Mucosa of descending colon (tissue), 3 donors: ENCODE results near the gene BCL2. TPM values are rescaled to one million over a fixed set of nuclear protein-coding genes. Genes with fewer than 3 reads are reported as not detected.
A peak's percentile ranks its signal among the peaks of the same experiment; 100 is the strongest.

Experiments used
- ATAC-seq: fragments of 200-7000 bp; cut with Tn5 transposase; one replicate; pipeline ENCODE4 v1.9.1; 2020; ENCODE audit warnings: mild to moderate bottlenecking, moderate library complexity
- DNase-seq, 3 donors: peaks; one replicate each; pipeline ENCODE4 v3.0.0-alpha.2; 2020
- H3K36me3 ChIP-seq: fragments of 200-600 bp; one replicate; pipeline ENCODE4 v1.8.0; 2021; ENCODE audit warnings: low read depth, mild to moderate bottlenecking
- H3K4me1 ChIP-seq: fragments of 200-600 bp; one replicate; pipeline ENCODE4 v1.8.0; 2021; ENCODE audit warnings: low read depth, mild to moderate bottlenecking
- H3K4me3 ChIP-seq: fragments of 200-600 bp; one replicate; pipeline ENCODE4 v1.8.0; 2021; ENCODE audit warnings: mild to moderate bottlenecking
- H3K9me3 ChIP-seq: fragments of 200-600 bp; one replicate; pipeline ENCODE4 v1.8.0; 2021; ENCODE audit warnings: mild to moderate bottlenecking
- intact Hi-C, 2 donors: fragments of 100-400 bp; cut with DNase I in 1 of 2; cut with micrococcal nuclease in 1 of 2; formaldehyde crosslinking; loops; one replicate each; pipeline versions ENCODE4 v1.11.0 to v1.11.1; 2022; cut with DNase I, micrococcal nuclease
- total RNA-seq, 3 donors: library from RNA; stranded (reverse); fragmentation: NEBNext Ultra II Directional in 2 of 3; extraction: Animal tissue kit (Norgen Biotek cat#: 25700) in 2 of 3; gene quantifications; one replicate each; pipeline versions ENCODE4 v1.2.1 to v1.2.4, GENCODE V29; 2021 to 2023
- TF ChIP-seq, protein P1 (sequence below): fragments of 200-600 bp; IDR thresholded peaks from one replicate; pipeline ENCODE4 v1.8.0; 2022; ENCODE audit warnings: antibody characterized with exemption, mild to moderate bottlenecking
- donor health status: DM: no; HTN: no; CAD: no; lungs with moderate emphysema.
- donor health status: DM: no; HTN: no; CAD: no.
- donor health status: DM: no; HTN: yes; CAD: no.

Gene BCL2
- total RNA-seq, 3 donors from 2014 or later, result 17.7 to 25.7 (median 20.5) TPM

DNA sequence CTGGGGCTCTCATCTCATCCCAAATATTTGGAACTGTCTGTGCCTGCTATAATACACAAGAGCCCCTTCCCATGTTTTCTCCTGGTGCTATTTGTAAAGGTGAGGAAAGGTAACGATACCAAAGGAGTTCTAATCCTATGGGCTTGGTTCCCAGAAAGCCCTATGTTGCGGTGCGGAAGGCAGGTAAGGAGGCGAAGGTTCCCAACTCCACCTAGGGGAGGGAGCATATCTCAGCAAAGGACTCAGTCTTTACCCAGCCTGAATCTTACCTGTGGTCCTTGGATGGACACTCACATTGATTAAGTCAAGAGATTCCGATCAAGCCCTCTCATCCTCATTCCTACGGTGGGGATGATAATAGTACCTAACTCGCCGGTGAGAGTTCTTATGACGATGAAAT lies 140.1 kb downstream of the BCL2 start:
- intact Hi-C loops, result no loop called here
- H3K36me3 ChIP-seq, result no peaks in the 10 kb centered on the region

DNA sequence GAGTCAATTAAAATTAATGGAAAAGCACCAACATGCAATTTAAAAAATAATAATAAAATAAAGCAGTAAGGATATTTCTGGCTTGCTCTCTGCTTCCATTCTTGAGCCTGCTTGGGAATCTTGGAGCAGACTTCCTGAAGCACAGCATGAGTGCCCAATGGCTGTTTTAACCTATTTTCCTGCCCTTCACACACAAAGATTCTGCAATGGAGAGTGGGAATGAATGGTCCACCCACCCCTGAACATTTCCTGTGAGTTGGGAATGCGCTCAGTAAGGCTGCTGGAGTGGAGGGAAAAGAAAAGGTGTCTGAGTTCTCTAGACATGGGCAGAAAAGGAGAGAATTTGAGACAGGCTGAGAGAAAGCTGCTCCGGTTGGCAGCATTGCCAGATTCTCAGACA lies 140.6 kb downstream of the BCL2 start:
- H3K36me3 ChIP-seq, result no peaks in the 10 kb centered on the region
- intact Hi-C loops, result no loop called here
- no peak overlapping the region for H3K4me3 ChIP-seq
- no peaks in the 10 kb centered on the region for H3K9me3 ChIP-seq
- TF ChIP-seq, protein P1, sequence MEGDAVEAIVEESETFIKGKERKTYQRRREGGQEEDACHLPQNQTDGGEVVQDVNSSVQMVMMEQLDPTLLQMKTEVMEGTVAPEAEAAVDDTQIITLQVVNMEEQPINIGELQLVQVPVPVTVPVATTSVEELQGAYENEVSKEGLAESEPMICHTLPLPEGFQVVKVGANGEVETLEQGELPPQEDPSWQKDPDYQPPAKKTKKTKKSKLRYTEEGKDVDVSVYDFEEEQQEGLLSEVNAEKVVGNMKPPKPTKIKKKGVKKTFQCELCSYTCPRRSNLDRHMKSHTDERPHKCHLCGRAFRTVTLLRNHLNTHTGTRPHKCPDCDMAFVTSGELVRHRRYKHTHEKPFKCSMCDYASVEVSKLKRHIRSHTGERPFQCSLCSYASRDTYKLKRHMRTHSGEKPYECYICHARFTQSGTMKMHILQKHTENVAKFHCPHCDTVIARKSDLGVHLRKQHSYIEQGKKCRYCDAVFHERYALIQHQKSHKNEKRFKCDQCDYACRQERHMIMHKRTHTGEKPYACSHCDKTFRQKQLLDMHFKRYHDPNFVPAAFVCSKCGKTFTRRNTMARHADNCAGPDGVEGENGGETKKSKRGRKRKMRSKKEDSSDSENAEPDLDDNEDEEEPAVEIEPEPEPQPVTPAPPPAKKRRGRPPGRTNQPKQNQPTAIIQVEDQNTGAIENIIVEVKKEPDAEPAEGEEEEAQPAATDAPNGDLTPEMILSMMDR, result no peak
- H3K4me1 ChIP-seq, result peaks cover 55% of the 10 kb centered on the region
- ATAC-seq (no peak), DNase-seq (no peak)

More for the DNA sequence above, 140.1 kb downstream of the BCL2 start:
- peaks cover 59% of the 10 kb centered on the region for H3K4me1 ChIP-seq
- ATAC-seq (no peak), DNase-seq (no peak)
- TF ChIP-seq, protein P1, result no peak
- H3K9me3 ChIP-seq, result no peaks in the 10 kb centered on the region
- H3K4me3 ChIP-seq, result no peak overlapping the region

DNA sequence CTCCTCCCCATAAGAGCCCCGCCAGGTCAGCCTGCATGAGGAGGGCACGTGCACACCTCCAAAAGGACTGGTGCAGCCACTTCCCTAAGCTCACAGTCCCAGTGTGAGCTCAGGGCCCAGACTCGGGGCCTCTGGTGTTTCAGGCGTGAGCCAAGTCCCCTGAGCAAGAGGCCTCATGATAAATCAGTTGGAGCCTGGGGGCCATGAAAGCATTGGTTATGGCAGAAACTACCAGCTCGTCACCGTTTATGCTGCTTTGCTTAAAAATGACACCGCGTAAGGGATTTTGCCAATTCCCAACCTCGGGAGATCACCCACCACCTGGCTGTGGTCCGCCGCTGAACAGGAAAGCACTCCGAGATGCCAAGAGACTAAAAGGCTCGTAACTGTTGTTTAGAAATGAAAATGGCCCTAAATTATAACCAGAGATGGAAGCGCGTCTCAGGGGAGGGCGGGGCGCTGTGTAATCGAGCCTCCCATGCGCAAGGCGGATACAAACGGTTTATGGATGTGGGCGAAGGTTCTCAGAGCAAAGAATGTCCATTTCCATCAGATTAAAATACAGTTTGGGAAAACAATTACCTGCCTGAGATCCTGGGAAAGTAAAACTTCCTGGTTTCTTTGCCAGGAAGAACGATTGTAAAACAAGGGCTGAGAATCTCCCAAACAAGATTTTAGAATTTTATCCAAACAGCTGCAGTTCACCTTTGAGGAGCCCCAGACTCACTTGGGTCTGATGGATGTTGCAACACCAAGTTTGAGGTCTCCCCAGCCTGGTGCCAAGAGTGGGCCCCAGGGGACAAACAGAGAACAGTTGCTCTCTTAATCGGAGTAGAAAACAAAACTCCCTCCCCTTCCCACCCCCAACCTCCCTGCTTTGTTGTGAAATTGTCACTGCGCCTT lies 141.4 kb downstream of the BCL2 start:
- intact Hi-C loops, result no loop called here
- Histone ChIP-seq H3K4me3 (no peak overlapping the region), H3K36me3 (no peaks in the 10 kb centered on the region), H3K9me3 (no peaks in the 10 kb centered on the region), H3K4me1 (peaks cover 47% of the 10 kb centered on the region)
- DNase-seq, result peak; percentile 82 to 88 (median 84)
- ATAC-seq, result peak; percentile 81
- TF ChIP-seq, protein P1, result no peak

DNA sequence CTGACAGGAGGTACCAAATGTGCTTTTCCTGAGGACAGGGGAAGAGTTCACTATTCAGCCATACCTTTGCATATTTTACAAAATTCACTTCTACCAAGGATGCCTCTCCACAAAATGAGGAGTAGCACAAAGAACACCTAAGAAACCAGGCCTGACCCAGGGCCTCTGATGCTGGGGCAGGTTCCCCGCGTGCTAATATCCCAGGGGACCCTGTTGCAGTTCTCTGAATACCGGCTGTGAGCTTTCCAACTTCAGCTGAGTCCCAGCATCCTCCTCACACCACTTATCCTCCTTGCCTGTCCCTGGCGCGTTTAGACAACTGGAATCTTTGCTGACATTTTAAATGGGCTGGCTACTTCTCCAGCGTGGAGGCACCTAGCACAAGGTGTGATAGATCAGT lies 142.3 kb downstream of the BCL2 start:
- Histone ChIP-seq H3K4me1 (peaks cover 37% of the 10 kb centered on the region), H3K4me3 (no peak overlapping the region), H3K9me3 (no peaks in the 10 kb centered on the region), H3K36me3 (no peaks in the 10 kb centered on the region)
- ATAC-seq, result no peak
- intact Hi-C loops, result no loop called here
- TF ChIP-seq, protein P1, result no peak
- DNase-seq, result no peak

DNA sequence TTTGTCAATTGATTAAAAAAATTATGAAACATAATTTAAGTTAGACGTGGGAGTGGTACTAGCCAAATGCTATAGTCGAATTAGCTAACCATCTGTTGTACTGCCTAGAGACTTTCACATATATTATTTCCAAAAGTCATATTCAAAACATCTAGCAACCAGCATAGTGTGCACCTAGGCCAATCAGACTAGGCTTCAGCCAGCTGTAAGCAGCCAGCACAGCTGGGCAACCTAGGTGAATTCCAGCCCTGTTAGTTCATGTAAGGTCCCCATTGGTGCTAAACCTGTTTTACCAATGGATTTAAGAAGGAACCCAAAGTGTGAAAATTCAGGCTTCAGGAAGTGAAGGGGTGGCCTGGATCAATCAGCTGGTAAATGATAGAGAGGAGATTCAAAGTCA lies 144.3 kb downstream of the BCL2 start:
- TF ChIP-seq, protein P1, result no peak
- H3K36me3 ChIP-seq, result no peaks in the 10 kb centered on the region
- ATAC-seq (no peak), DNase-seq (no peak)
- peaks cover 20% of the 10 kb centered on the region for H3K4me1 ChIP-seq
- no peaks in the 10 kb centered on the region for H3K9me3 ChIP-seq
- no peak overlapping the region for H3K4me3 ChIP-seq
- intact Hi-C loops, result no loop called here
